Osteoblast (primary cell): ENCODE data around the gene MPPED2. TPM values are rescaled to one million over a fixed set of nuclear protein-coding genes. Genes with fewer than 3 reads are reported as not detected.

Experiments
- DNase-seq: peaks from one replicate; pipeline ENCODE4 v3.0.0; 2011; ENCODE audit warnings: low spot score, mixed read lengths; ENCODE audit not compliant: insufficient read length; ENCODE audit errors: missing footprints
- H2AFZ ChIP-seq: 2 replicates; pipeline ENCODE4 v1.6.0; 2011; ENCODE audit warnings: mild to moderate bottlenecking, low read length
- H3K27ac ChIP-seq: 2 replicates; pipeline ENCODE4 v1.5.1; 2011; ENCODE audit warnings: mild to moderate bottlenecking, low read depth, low read length, moderate library complexity
- H3K27me3 ChIP-seq: 2 replicates; pipeline ENCODE4 v1.6.0; 2012; ENCODE audit warnings: mild to moderate bottlenecking, control low read depth, inconsistent platforms, low read length, moderate library complexity; ENCODE audit not compliant: insufficient read depth
- H3K36me3 ChIP-seq: 2 replicates; pipeline ENCODE4 v1.5.1; 2011; ENCODE audit warnings: mild to moderate bottlenecking, low read length, control low read depth, moderate library complexity; ENCODE audit not compliant: insufficient read depth
- H3K4me1 ChIP-seq: 2 replicates; pipeline ENCODE4 v1.5.1; 2011; ENCODE audit warnings: mild to moderate bottlenecking, low read length, control low read depth, moderate library complexity; ENCODE audit not compliant: insufficient read depth
- H3K4me2 ChIP-seq: 2 replicates; pipeline ENCODE4 v1.6.0; 2011; ENCODE audit warnings: mild to moderate bottlenecking, low read length; ENCODE audit not compliant: insufficient read depth
- H3K4me3 ChIP-seq: fragments of 200-600 bp; sonication (generic); 3 replicates; pipeline ENCODE4 v1.5.1; 2012; ENCODE audit warnings: mild to moderate bottlenecking, low read length, inconsistent platforms; ENCODE audit not compliant: insufficient read depth
- H3K79me2 ChIP-seq: 2 replicates; pipeline ENCODE4 v1.6.0; 2012; ENCODE audit warnings: mild to moderate bottlenecking, low read length, control low read depth, inconsistent platforms; ENCODE audit not compliant: insufficient read depth
- H3K9me3 ChIP-seq: 2 replicates; pipeline ENCODE4 v1.5.1; 2011; ENCODE audit warnings: low read depth, low read length, control low read depth
- H4K20me1 ChIP-seq: 2 replicates; pipeline ENCODE4 v1.6.0; 2012; ENCODE audit warnings: mild to moderate bottlenecking, low read length, control low read depth; ENCODE audit not compliant: insufficient read depth
- CTCF ChIP-seq: IDR thresholded peaks from 2 replicates; pipeline ENCODE4 v1.5.1; 2011; ENCODE audit warnings: mild to moderate bottlenecking, low read depth, low read length, moderate library complexity; ENCODE audit errors: extremely low read depth
- total RNA-seq: library from RNA; depleted of rRNA; stranded (reverse); fragments of >200 nt; gene quantifications from 2 replicates; pipeline ENCODE4 v1.2.3, GENCODE V29; 2012

The MPPED2 gene
- total RNA-seq, 1 donor: 2.2 TPM

GRCh38 chr11:30414806-30415205, 171.3 kb downstream of the MPPED2 start:
- no peak overlapping the region for H3K4me3 ChIP-seq

GRCh38 chr11:30414244-30414643, 171.9 kb downstream of the MPPED2 start:
- H3K27me3 ChIP-seq: no peaks in the 10 kb centered on the region

More at GRCh38 chr11:30414806-30415205, 171.3 kb downstream of the MPPED2 start:
- no peak overlapping the region for H3K27ac ChIP-seq
- no peak overlapping the region for H3K4me2 ChIP-seq
- H3K27me3 ChIP-seq: no peaks in the 10 kb centered on the region
- no peaks in the 10 kb centered on the region for H3K36me3 ChIP-seq
- no peak for TF ChIP-seq CTCF
- H2AFZ ChIP-seq: no peak overlapping the region
- DNase-seq: no peak
- H4K20me1 ChIP-seq: no peaks in the 10 kb centered on the region
- H3K79me2 ChIP-seq: no peaks in the 10 kb centered on the region
- H3K4me1 ChIP-seq: no peaks in the 10 kb centered on the region
- H3K9me3 ChIP-seq: no peaks in the 10 kb centered on the region

GRCh38 chr11:30412509-30412908, 173.6 kb downstream of the MPPED2 start:
- Histone ChIP-seq H3K9me3 (no peaks in the 10 kb centered on the region), H3K4me3 (no peak overlapping the region), H3K27me3 (no peaks in the 10 kb centered on the region), H4K20me1 (no peaks in the 10 kb centered on the region), H3K79me2 (no peaks in the 10 kb centered on the region), H2AFZ (no peak overlapping the region), H3K4me2 (no peak overlapping the region), H3K36me3 (no peaks in the 10 kb centered on the region), H3K27ac (no peak overlapping the region), H3K4me1 (no peaks in the 10 kb centered on the region)
- no peak for DNase-seq
- TF ChIP-seq CTCF: no peak

More at GRCh38 chr11:30414244-30414643, 171.9 kb downstream of the MPPED2 start:
- Histone ChIP-seq H3K4me1 (no peaks in the 10 kb centered on the region), H3K27ac (no peak overlapping the region), H3K36me3 (no peaks in the 10 kb centered on the region), H4K20me1 (no peaks in the 10 kb centered on the region), H3K4me2 (no peak overlapping the region), H3K9me3 (no peaks in the 10 kb centered on the region), H3K4me3 (no peak overlapping the region), H3K79me2 (no peaks in the 10 kb centered on the region), H2AFZ (no peak overlapping the region)
- no peak for DNase-seq
- TF ChIP-seq CTCF: no peak

GRCh38 chr11:30411383-30411782, 174.8 kb downstream of the MPPED2 start:
- no peaks in the 10 kb centered on the region for H4K20me1 ChIP-seq
- H3K27ac ChIP-seq: no peak overlapping the region
- H3K4me1 ChIP-seq: no peaks in the 10 kb centered on the region
- H3K36me3 ChIP-seq: no peaks in the 10 kb centered on the region
- no peak for TF ChIP-seq CTCF
- H3K4me2 ChIP-seq: no peak overlapping the region
- H3K27me3 ChIP-seq: no peaks in the 10 kb centered on the region
- no peaks in the 10 kb centered on the region for H3K79me2 ChIP-seq
- H2AFZ ChIP-seq: no peak overlapping the region
- no peaks in the 10 kb centered on the region for H3K9me3 ChIP-seq
- DNase-seq: no peak
- no peak overlapping the region for H3K4me3 ChIP-seq
